ENCODE data around the gene ROBO1.
"Not testable (repeated sequence)": the region's sequence is repeated elsewhere in the genome, so short reads cannot be mapped to it uniquely, and the experiment has no call there.

ROBO1 gene

DNA sequence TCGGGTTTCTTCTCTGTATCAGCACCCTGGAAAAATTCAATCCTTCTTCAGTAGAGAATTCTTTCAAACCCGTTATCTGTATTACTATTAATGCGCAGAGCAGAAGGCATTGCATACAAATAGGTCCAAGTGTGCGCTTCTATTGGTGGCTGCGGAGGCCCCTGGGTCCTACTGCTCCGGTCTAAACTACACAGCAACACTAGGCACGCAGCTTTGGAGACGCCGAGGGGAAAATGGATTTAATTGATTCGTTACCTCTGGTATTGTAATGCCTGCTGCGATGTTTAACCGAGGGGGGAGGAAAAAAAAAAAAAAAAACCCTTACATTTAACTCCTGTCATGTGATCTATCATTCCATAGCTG is at the start of gene ROBO1:
Gene ROBO1, minus strand, starts transcription at position 94 of the 363 bp plus-strand sequence.
- no peak for DNase-seq (ENCODE audit: low read depth)

DNA sequence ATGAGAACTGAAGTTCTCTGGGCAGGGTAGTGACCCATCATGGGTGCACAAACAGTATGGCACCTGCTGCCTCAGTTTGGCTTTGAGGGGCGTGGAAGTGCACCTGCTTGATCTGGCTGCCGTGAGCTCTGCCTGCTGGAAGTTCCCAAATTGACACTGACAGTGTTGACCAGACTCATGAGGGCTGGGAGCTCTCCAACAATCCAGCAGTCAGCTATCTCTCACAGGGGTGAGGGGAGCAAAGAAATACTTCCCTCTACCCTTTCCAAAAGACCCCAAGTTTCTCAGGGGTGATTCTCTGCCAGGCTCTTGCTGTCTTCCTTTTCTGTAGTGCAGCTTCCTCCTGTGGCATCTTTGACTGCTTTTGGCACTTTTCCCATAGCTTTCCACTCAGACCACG is 49.4 kb upstream of the ROBO1 start:
- no peak for DNase-seq (ENCODE audit: low read depth)

DNA sequence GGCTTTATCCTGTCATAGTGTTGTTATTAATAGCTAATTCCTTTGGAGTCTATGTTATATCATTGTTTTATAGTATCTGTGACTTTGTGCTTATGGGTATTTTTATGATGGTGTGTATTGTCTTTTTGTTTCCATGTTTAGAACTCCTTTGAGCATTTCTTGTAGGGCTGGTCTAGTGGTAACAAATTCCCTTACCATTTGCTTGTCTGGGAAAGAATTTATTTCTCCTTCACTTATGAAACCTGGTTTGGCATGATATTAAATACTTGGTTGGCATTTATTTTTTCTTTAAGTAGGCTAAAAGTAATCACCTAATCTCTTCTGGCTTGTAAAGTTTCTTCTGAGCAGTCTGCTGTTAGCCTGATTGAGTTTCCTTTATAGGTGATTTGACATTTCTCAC is 47.7 kb upstream of the ROBO1 start:
- no peak for DNase-seq (ENCODE audit: low read depth)

DNA sequence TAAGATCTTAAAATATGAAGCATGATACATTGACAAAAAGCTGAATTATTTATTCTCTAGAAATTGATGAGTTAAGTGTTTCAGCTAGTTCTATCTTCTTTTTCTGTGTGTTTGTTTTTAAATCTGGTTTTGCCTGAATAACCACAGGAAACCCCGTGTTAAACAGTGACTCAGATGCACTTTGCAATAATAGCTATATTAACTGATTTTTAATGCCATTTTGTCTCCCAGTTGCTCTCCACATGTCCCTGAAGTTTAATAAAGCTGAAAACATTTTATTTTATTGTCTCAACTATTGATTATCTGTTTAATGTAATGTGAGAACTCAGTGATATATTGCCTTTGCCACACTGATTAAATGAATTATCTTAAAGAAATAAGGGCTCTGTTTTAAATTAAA is 42.8 kb upstream of the ROBO1 start:
- no peak for DNase-seq (ENCODE audit: low read depth)

DNA sequence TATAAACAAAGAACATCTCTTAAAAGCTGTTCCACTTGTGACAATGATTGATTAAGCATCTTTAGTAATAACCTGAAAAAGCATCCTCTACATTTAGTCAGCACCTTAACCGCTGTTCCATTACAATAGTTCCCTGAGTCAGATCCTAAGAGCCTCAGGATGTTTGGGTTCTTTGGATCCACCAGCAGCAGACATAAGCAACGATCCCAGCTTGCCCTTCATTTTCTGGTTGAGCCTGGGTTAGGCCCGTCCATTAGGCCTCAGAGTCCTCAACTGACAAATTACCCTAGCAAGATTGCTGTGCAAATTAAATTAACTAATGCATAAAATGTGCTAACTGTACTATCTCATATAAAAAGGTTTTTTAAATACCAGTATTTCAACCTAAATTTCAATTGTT is 42.3 kb upstream of the ROBO1 start:
- DNase-seq (ENCODE audit: low read depth): no peak

DNA sequence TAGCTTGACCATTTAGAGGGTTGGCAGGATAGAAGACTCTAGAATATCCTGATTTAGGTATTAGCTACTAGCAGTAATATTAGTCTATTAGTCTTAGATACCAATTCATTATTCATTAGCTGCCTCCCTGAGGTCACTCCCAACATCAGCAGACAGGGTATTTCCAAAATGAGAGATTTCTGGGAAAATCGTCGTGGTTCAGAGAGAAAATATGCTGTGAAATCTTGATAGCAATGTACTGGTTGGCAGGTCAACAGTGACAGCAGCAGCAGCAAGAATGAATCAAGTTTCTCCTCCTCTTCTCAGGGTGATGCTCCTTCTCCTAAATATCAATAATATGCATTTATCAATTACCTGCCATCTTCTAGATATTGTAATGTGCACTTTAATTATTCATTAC is 41.3 kb upstream of the ROBO1 start:
- DNase-seq (ENCODE audit: low read depth): no peak

DNA sequence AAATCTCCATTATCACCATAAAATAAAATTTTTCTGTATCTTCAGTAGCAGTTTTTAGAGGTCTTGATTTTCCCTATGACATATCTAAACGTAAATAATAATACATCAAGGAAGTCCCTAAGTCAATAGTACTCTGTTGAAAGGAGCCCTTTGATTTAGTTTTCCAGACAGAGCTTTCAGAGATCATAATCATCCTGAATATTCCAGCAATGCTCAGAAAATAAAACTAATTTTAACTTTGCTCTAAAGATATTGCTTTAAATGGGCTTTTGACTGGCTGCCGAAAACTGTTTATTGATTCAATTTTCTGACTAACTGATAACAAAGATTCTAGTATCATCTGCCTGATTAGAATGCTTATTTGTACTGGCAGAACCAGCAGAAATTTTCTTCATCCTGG is 40.7 kb upstream of the ROBO1 start:
- no peak for DNase-seq (ENCODE audit: low read depth)

DNA sequence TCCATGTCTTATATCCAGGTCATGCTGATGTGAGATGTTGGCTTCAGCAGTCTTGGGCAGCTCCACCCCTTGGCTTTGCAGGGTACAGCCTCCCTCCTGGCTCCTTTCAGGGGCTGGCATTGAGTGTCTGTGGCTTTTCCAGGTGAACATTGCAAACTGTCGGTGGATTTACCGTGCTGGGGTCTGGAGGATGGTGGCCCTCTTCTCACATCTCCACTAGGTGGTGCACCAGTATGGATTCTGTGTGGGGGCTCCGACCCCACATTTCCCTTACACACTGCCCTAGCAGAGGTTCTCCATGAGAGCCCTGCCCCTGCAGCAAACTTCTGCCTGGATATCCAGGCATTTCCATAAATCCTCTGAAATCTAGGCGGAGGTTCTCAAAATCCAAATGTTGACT is 22.4 kb upstream of the ROBO1 start:
- DNase-seq (ENCODE audit: low read depth): not testable (repeated sequence)

DNA sequence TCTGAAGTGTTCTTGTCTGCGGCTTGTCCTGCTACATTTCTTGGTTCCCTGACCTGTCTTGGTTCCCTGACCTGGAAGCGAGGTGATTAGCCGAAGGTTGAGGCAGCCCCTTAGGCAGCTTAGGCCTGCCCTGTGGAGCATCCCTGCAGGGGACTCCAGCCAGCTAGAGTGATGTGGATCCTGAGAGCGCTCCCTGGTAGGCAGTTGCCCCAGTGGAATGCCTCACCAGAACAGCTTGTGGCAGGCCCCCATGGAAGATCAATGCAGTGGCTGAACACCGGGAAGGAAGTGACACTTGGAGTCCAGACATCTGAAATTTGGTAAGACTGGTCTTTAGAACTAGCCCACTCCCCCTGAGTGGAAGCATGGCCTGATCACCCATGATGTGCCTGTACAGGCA is 5.5 kb upstream of the ROBO1 start:
- no peak for DNase-seq (ENCODE audit: low read depth)

DNA sequence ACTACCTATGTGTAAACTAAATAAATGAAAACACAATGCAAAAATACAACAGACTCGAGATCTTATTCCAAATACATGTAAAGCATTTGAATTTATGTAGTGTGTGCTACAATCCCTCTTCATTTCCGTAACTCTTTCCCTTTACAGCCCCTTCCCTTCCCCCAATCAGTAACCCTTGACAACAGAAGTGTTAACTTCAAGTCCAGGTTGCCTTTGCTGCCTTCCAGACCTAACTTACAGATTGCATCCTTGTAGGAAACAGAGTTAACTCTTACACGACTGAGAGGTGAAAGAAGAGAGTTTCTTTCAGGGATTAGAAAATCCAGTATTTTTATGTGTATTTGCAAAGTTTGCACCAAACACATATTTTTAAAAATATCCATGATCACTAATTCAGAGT is 1.4 kb upstream of the ROBO1 start:
- DNase-seq (ENCODE audit: low read depth): no peak

DNA sequence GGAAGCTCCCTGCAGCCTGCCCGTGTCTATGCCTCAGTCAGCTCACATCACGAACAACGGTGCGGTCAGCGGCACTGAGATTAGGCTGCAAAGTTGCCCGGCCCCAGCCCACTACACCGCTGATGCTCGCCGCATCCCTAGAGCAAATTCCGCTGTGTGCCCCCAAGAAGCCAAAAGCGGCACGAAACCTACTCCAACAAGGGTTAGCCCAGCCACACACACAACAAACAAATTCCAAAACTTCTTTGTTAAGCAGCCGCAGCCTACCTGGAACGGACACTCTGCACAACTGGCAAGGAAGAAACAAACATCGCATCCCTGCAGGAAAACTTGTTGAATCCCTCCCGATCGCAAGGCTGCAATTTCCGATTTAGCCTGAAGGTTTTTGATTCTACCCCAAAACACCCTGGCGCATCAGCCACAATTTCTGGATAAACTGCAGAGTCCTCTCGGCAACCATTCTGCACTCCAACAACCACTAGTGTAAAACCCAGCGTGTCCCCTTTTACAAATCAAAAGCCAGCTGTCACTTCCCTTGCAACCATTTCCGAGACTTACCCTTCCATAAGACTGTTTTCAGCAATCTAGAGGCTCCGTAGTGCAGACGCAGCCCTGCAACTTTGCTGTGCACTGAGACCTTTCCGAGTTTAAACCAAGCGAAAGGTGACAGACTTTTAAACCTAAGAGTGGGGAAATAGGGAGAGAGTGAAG is 449 bp downstream of the ROBO1 start:
- no peak for DNase-seq (ENCODE audit: low read depth)

DNA sequence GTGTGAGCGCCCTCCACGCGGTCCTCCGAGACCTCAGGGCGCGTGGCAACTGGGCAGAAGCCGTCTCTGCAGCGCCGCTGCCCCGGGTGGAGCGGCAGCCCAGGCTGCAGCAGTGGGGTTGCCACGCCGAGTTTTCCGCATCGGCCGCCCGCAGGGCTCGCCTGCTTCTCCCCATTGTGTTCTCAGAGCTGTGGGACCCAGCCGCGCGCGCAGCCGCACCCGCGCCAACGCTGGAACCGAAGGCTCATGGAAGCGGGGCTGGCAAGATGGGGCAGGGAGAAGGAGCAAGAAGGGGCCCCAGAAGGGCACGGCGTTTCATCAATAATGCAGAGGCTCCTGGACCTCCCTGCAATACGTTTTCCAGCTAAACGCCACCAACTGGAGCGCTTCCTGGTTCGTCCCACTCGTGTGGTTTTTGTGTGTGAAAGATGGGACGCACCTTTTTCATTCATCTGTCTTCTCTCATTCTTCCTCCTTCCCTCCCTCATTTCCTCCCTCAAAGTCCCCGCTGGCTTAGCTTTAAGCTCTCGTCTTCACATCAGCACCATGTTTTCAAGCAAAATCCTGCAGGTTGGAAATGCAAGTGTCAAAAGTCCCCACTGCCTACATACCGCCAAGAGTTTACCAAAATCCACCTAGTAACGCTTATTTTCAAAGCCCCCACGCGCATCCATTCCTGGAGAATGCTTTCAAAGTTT is 1.2 kb downstream of the ROBO1 start:
- no peak for DNase-seq (ENCODE audit: low read depth)

DNA sequence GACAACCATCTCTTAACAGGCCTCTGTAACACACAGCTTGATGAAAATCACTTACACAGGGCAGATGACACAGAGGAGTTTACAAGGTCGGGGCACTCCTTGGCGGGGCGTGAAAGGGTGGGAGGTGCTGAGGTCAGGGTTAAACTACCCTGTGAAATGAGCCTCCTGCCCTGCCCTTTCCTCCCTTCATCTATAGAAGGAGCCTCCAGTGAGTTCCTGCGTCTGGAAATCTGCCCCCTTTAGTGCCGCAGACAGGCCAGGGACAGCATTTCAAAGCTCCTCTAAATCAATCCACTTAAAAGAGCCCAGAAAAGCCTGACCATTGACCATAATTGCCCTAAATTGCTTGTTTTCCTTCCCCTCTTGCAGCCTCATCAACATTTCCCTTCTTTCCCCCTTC is 1.9 kb downstream of the ROBO1 start:
- DNase-seq (ENCODE audit: low read depth): no peak

DNA sequence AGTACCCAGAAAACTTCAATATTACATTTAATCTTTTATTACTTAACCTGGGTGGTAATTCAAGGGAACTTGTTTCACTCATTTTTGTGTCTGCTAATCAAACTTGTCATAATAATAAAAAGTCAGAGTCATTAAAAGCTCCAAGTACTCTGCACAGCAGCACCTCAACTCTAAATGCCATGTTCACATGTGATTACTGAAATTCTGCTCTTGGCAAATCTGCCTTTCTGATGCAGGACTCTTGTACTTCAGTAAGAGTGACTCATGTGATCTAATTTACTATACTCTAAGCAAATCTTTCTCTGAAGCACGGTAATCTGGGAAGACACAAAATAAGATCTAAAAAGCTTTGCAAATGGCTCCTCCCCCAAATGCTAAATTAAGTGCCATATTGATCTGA is 6.4 kb downstream of the ROBO1 start:
- DNase-seq (ENCODE audit: low read depth): no peak

DNA sequence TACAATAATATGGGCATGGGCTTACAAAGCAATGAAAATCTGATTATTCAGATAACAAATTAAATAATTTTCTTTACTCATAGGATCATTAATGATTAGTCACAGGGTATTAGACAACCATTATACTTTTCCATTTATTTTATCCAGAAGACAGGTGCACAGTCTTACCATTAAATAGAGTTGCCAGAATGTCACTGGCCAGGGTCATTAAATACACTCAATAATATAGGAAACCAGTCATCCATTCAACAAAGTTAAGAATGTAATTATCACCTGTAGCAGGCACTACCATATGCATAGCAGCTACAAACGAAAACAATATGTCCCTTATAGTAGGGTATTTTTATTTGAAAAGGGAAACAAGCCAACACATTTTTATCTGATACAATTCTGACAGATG is 16.1 kb downstream of the ROBO1 start:
- DNase-seq (ENCODE audit: low read depth): no peak

DNA sequence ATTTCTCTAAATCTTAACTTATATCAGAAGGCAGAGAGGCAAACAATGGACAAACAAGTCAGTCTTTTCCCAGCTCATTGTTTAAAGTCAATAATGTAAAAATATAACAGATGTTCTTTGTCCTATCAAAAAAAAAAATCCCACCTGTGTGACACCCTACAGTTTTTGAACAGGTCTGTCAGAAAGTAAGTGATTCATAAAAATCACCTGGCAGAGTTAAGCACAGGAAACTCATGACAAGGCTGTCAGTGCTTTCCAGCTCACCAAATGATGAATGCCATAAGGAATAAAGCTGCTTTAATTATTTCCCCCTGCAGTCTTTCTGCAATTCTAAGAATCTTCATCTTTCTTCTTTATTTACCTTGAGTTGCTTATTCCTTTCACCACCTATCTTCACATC is 30.3 kb downstream of the ROBO1 start:
- DNase-seq (ENCODE audit: low read depth): no peak

DNA sequence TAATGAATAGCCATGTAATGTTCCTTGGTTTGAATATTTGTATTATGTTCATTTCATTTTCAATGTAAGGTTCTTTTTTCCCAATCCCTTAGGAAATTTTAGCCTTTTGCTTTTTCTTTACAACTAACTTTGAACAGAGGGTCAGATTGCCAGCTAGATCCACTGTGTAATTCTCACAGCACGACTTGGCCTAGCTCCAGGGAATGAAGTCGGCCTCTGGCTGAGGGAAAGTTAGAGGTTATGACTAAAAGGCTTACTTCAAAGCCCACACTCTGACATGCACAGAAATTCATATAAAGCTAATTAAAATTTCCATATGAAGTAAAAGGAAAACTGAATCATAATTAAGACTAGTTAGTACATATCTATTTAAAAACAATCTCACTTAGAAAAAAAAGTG is 38.7 kb downstream of the ROBO1 start:
- no peak for DNase-seq (ENCODE audit: low read depth)

DNA sequence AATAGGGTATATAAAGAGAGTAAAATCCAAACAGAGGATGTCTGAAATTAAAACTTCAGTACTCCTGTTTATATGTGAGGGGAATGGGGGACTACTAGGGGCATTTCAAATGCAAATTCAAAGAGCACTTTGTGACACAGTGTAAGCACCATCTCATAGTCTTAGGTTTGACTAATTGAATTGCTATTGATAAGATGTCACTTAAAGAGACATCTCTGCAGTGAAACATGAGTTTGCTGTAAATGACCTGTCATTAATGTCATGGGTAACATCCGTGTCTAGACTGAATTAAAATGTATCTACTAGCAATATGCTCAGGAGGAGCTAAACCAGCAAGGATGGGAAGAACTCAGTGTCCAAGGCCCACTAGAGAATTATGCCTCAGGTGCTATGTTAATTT is 41.0 kb downstream of the ROBO1 start:
- no peak for DNase-seq (ENCODE audit: low read depth)

DNA sequence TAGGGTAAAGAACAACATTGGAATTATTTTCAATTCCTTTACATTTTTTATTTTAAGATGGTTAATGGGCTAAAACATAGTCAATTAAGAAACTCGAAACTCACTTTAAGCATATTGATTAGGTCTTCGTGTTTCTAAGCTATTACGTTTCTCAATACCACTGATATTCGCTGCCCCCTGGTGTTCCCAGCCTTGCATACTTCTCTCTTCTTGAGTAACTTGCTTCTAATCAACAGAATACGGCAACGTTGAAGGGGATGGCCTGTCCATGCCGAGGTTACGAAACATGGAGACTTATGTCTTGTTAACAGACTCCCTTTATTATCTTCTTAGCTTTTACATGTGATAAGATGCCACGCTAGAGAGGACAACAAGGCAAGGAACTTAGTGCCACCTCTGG is 43.6 kb downstream of the ROBO1 start:
- no peak for DNase-seq (ENCODE audit: low read depth)

DNA sequence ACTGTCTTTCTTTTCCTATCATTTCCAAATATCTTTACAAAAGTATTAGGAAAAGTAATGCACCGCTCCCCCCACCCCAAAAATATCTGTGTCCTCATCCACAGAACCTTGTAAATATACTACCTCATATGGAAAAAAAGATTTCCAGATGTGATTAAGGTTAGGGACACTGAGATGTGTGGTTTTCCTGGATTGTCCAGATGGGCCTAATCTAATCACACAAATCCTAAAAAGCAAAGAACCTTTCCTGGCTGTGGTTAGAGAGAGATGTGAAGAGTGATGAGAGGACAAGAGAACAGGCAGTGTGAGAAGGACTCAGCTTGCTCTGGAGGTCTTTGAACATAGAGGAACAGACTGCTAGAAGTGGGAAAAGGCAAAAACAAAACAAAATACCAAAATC is 77.7 kb downstream of the ROBO1 start:
- no peak for DNase-seq (ENCODE audit: low read depth)

DNA sequence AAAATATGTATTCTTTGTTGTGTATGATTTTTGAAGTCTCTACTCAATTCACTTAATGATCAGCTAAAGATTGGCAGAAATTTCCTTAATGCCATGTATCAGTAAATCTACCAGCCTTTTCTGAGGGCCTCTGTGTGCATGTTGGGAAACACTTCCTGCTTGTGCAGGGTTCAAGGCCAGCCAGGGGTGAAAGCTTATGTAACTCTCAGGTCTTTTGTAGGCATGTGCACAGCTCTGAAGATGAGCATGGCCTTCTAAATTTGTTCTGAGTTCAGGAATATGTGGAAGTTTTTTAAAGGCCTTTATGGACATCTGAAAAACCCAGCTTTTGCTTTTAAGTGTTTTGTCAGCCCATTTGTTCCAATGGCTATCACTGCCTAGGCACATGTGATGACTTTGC is 82.7 kb downstream of the ROBO1 start:
- no peak for DNase-seq (ENCODE audit: low read depth)

DNA sequence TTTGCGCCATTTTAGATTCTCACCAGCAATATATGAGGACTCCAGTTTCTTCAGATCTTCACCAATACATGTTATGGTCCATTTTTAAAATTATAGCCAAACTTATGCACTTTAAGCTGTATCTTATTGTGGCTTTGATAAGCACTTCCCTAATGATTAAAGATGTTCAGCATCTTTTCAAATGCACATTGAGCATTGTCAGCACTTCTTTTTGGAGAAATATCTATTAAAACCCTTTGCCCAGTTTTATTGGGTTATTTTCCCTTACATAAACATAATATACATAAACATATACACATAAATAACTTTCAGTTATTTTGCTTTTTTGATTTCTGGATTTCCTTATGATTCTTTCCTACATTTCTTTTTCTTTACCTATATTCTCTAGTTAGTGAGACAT is 83.8 kb downstream of the ROBO1 start:
- DNase-seq (ENCODE audit: low read depth): no peak

DNA sequence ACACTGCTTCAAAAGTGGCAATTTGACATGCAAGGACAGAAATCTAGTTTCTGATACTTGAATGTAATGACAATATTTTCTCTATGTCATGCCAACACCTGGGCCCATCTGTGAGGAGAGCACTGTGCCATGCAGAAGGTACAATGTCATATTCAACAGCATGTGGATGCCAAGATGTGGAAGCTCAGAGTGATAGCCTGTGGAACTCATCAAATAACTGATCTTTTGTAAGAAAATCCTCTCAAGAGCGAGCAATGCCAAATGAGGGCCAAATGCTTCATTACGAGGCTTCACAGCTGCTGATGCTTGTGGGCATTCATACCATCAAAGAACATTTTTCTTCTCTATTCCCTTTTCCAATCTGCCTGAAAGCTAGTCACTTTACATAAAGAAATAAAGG is 95.1 kb downstream of the ROBO1 start:
- no peak for DNase-seq (ENCODE audit: low read depth)

DNA sequence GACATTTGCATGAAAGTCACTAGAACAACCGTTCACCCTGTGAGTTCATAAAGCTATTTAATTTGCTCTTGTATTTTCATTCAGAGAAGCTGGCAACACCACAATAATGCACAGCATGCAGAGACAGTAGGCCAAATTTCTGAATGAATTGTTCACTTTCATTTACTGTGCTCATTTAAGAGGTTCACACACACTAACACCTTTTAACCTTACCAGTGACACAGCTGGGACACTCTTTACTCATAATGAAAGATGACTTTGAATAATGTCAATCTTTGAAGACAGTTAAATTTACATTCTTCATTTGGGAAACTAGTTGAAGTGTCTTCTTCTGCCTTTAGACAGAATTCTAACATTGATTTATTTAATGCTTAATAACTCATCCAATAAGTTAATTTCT is 95.7 kb downstream of the ROBO1 start:
- DNase-seq (ENCODE audit: low read depth): no peak
